NAMALWA (cell line): ENCODE measurements around the gene HOXB6.

Source experiments
- DNase-seq: peaks from one replicate; pipeline ENCODE4 v3.0.0-alpha.2; 2015; ENCODE audit warnings: low spot score

Gene HOXB6

DNA sequence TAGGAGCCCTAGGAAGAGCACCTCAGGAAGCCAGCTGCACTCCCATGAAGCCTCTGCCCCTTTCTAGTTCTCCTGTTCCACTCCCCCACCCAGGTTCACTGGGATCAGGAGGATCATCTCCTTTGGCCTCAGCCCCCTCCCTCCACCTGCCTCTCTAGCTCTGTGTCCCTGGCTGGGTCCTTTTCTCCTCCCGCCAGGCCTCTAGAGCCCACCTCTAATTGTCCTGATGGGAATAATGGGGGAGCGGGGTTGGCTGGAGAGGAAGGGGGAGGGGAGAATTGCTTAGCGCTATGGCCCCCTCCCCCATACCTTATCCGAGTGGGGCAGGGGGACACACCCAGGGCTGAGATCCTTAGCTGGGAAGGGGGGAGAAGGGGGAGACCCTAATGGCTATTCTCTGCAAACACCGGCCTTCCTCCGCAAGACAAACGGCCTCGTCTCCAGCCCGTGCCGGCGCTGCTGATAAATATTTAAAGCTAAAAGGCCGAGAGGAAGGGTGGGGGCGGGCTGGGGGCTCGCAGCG lies 5.0 kb upstream of the HOXB6 start:
- DNase-seq: no peak

DNA sequence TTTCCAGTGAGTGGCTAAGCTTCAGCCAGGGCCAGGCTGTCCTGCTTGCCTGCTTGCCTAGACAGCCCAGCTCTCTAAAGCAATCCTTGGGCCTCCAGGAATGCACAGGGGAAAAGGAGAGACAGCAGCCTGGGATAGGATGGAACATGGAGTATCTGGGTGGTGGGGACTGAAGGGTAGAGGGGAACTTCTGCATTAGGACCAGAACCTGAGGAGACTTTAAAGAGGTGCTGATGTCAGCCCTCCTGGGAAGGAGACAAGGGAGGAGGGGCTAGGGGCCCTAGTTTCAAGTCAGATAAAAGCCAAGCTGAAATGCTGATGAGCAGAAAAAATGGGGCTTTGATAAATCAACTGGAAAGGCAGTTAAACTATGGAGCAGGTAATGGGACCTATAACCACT lies 4.2 kb upstream of the HOXB6 start:
- DNase-seq: no peak

DNA sequence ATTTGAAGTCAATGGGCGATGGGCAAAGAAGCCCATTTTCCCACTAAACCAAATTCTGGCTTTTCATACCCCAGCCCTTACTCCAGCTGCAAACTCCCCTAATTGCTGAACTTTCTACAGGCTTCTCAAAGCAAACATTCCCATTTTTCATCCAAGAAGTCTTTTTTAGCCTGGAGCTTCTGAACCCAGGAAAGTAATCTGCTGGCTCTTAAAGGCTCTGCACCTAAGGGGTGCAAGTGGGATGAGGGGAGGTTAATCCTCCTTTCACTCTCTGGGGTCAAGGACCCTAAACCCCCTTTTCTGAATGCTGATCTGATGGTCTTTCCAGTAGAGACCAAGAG lies 3.7 kb upstream of the HOXB6 start:
- no peak for DNase-seq

DNA sequence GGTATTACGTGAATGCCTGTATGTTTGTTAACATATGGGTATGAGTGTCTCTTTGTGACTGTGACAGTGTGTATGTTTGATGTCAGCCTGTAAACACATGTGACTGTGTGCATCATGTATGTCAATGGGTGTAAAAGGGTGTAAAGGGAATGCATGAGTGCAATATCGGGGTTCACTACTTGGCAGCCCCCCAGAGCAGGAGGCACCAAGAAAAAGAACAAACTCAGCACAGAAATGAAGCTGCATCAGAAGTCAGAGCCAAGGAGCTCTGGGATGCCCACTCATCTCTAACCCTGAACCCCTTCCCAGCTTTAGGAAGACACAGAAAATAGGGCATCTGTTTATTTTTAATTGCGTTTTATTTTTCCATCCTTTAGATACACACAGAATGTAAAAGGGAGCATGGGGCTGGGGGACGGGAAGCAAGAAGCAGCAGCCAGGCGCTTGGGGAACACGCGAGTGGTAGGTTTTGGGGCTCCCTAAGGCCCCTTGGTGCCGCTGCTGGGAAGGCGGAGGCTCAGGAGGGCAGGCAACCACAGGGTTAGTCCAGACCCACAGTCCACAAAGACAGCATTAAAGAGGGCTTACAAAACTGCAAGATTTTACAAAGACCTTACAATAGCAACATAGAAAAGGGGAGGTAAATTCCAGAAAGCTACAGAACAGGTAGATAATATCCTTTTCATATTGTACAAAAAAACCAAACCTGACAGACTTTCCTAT lies 2.3 kb upstream of the HOXB6 start:
- DNase-seq: no peak

DNA sequence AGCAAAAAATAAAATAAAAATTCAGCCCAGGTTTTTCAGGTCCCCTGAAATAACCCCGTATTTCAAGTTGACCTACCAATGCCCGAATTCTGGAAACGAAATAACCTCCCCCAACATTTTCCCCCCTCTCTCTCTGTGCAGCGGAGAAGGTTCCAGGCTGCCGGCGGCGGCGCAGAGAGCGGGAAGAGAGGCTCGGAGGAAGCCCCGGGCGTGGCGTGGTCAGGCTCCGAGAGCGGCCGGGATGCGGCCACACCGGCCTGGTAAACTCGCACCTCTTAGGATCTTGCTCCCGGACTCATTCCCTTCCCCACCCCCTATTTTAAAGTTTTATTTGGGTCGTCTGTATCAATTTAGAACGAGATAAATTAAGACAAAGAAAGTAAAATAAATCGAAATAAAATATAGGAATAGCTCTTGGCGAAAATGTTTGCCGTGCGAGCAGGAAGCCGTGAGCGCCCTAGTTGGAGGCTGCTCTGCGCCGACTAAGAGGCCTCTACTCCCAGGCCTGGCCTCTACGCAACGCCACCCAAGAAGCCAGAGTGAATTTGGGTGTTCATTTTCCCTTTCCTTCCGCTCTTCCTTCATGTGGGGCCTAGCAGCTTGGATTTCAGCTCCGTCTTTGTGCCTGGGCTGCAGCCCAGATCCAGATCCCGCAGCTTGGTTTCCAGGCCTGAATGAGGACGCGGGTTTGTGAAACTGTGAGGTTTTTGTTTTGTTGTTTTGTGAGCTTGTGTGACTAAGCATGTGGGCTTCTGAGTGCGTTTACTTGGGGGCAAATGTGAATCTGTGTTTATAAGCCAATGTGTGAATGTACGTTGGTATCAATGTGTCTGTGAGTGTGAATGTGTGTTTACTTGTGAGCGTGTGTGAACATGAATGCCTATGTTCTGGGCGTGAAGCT lies 1.5 kb upstream of the HOXB6 start:
- DNase-seq: no peak

DNA sequence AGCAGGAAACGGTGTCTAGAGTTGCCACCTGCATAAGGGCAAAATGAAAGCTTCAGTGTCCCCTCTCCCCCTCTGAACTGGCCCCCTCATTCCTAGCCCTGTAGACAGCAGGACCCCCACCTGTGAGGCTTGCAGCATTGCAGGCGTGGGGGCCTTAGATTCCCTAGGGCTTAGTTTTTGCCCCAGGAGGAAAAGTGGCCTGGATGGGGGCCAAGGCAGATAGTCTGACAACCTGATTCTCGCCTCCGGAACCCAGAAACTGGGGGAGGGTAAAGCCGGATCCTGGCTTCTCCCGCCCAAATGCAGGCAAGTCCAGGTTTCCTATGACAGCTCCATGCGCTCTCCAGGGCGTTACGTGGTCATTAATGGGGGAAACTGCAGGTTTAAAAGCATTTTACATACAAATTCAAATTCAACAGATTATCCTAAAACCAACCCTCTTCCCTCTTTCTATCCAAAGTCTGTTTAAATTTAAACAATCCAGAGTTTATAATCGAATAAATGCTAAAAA lies 678 bp upstream of the HOXB6 start:
- no peak for DNase-seq

DNA sequence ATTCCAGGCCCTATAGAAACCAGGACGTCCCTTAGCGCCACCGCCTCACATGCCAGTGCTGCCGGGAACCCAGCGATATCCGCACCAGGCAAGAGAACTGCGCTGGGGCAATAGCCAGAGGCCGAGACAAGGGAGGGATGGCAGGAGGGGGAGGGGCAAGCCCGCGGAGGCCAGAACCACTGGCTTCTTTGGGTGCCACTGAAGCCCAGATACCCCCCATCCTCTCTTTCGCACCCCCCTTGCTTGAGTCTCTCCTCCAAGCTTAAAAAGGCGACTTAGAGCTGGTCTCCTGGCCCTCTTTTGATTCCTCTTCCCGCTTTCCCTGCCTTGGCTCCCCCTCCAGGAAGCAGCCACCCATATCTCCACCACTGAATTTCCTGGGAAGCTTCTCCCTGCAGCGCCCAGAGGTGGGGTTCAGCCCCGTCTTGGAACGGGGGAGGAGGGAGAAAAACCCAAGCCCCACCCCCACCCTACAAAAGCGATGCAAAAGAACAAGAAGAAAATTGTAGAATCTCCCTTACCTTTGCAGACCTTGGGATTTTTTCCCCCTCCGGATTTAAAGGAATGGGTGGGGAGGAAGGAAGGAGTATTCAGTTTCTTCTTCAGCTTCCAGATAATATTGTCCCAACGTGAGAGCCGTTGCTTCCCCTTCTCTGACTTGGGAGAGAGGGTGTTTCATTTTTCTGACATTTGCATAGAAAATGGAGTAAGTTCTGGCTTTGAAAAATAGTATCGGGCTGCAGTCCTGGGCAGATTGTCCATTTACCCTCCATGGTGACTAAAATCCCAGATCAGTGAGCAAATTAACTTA lies 622 bp downstream of the HOXB6 start:
- DNase-seq: no peak

DNA sequence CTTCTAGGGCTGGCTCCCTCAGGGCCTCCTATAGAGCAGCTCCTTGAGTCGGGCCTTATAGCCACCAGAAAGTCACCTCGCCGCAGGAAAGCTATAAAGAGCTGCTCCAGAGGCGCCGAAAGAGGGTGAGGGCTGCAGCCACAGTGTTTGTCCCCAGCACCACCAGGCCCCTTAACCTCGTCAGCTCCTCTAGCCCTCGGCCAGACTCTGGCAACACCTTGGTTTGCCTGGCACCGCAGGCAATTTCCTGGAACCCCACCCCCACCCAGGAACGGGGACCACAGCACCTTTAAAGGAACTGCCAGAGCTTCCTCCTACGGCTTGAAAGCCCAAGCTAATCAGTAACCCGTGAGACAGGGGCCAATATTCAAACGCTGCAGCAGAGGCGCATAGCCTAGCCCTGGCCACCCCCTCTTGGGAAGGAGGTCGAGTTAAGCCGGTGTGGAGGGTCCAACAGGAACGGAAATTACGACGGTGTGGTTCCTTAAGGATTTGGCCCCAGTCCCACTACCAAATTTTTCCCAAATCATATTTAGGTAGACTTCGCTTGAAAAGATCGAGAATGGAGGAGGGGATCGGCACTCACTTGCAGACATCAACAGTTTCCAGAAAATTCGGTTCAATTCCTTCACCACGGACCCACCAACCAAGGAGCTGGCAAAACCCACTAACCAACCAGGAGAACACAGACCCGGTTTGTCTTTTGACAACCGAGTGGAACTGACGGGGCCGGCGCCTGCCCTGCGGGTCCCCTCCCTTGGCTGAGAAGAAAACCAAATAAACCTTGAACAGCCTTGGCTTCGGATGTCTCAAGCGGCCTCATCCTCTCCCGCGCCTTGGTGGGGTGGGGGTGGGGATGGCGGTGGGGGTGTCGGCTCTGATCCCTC lies 3.0 kb downstream of the HOXB6 start:
- DNase-seq: no peak

DNA sequence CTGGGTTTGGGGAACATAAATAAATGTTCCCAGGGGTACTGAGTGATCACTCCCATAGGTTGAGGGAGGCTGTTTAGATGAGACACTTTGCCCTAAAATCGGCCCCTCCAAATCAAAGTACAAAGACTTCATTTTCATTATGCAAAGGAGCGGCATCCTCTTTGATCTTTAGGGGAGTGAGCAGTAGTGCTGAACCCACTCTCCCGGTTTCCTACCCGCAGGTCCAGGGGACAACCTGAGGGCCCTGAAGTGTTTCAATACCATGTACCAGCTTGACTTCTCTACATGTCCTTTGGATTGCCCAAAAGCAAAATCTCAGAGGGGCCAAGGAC lies 3.6 kb downstream of the HOXB6 start:
- no peak for DNase-seq

DNA sequence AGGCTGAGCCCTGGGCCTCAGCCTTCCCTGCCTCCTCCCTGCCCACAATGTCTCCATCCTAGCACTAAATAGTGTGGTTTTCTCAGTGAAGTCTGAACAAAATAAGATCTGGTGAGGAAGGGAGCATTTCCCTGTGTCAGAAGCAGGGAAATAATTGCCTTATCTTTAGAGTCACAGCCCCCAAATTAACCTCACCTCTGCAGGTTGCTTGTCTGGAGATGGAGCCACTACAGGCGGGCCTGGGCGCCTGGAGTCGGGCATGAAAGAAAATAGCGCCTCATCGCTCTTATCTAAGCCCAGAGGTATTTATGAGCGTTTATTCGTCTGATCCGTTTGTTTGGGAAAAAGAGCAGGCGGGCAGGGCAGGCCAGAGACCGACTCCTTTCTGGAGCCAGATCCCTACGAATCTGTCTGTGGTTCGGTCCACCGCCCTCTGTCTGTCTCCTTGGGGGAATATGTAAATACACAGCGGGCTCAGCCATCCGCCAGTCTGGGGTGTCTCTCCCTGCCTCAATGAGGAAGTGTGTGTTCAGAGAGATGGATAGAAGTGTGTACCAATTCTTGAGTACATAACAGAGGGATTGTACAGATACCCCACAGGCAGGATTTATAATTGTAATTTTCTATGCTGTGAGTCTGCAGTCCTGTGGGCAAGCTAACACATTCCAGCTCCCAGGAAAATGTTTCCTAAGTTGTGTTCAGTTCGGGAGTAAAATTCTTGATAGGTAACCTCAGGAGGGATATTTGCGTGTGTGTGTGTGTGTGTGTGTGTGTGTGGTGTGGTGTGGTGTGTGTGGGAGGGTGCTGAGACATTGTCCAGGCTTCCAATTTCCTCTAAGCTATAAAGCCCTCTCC lies 4.3 kb downstream of the HOXB6 start:
- DNase-seq: no peak

DNA sequence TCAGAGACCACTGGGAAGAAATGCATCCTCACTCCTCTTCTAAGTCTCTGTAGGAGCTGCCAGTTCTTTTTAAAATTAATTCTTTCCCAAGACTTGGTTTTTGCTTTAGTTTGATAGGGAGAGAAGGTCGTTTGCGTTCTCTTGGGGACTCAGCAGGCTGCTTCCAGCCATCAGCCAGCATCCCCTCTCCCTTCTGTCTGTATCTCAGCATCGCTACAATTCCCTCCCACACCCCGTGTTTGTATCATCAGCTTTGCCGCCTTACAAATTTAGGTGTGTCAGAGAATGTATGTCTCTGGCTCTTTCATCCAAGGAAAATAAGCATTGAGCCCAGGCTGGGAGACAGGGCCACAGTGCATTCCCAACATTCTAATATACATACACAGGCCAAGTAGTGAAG lies 5.4 kb downstream of the HOXB6 start:
- DNase-seq: no peak

DNA sequence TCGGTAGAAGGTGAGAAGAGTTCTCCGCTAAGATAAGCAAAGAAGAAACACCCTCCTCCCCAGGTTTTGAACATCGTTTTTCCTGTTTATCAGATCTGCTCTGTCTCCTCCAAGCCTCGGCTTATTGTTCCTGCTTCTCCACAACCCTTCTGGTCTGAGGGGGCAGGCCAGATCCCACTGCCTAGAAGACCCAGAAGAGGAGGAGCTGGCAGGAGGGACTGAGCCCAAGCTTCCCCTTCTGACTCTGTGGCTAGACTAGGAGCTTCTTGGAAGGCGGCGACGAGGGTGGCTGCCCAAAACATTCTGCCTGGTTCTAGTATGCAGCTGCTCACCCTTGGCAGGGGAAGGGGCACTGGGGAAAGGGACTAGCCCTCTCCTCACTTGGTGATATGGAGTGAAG lies 6.0 kb downstream of the HOXB6 start:
- DNase-seq: no peak

DNA sequence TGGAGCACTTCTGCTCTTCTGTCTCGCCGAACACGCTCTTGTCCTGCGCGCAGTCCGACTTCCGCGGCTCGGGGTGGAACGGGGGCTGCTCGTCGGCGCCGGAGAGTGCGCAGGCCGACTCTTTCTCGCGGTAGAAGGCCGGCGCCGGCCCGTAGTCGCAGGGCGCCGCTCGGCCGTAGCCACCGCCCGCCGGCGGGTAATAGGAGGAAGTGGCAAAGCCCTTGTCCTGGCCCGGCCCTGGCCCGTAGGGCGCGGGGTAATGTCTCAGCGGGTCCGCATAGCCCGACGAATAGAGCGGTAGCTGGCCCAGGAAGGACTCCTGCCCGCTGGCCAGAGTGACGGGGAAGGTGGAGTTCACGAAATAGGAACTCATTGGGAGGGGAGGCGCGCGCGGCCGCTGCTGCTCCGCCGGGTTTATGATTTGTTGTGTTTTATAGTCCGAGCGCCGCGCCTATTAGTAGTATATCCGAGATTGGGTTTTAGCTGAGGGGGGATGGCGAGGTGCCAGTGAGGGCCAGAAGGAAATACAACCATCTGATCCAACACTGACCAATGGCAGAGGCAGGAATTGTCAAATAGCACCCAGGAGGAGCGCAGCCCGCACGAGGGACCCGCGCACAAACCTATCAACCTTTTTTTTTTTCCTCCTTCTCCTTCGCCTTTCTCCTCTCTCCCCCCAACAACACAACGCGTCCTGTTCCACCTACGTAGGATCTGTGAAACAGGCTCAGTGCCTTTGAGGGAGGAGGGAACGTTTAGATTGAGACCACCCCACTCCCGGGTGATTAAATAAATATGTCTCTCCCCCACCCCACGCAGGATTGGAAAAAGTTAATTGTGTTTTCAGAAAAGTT lies 6.8 kb downstream of the HOXB6 start:
- no peak for DNase-seq

DNA sequence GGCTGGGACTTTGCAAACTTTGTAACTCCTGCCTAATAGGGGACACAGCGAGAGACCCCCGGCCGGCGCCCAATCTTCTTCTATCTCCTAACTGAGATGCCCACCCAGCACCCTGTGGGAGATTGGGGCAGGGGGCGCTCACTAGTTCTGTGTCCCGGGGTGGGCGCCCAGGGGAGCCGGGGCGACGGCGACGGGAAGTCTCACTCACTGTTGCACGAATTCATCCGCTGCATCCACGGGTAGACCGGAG lies 7.3 kb downstream of the HOXB6 start:
- no peak for DNase-seq

DNA sequence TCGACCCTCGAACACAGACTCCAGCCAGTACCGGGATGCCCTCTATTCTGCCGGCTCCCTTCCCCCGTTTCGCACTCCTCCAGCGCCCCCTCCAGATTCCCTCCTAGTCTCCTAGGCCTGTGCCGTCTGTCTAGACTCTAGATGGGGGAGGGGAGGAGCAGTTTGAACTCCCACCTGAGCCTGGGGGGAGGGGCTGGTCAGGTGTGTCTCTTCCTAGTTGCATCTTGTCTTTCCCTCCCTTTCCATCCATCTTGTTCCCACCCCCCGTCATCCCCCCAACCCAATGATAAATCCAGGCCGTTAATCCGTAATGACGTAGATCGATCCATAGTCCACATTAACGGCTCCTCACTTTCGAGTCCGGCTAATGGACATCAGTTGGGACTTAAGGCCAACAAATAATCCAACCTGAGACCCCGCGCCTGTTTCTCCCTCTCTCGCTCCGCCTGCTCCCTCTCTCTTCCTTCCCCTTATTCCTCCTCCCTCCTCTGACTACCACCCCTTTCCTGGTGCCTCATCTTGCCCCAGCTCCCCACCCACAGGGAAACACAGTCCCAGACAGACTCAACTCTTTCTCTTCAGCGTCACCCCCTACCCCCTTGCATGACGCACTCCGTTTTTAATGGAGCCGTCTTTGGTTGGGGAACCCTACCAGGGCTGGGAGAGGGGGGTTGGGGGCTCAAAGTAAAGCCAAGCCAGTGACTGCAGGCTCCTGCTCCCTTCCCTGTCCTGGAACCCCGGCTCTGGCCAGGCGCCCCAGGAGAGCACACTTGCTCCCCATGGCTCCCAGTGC lies 7.9 kb downstream of the HOXB6 start:
- no peak for DNase-seq

DNA sequence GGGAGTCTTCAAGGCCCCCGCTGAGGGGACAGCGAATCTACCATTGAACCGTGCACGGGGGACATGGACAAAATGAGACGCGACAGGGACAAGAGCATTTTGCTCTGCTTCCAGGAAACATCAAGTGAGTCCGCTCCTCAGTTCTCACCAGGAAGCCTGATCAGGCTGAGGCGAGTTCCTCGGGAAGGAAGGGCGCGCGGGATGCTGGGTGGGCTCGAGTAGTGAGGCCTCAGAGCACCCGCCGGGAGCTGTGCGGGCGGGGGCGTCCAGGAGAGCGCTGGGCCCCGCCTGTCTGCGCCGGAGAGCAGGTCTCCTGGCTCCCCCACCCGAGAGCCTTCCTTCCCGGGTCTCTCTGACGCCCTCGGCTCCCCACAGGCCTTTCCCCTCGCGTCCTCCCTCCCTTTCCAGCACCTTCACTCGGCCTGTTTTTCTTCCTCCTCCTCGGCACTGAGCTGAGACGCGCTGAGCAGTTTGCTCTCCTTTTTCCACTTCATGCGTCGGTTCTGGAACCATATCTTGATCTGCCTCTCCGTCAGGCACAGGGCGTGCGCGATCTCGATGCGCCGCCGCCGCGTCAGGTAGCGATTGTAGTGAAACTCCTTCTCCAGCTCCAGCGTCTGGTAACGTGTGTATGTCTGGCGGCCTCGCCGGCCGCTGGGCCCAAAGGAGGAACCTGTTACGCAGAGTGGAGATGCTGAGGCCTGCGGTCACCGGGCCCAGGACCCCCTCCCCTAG lies 8.6 kb downstream of the HOXB6 start:
- no peak for DNase-seq

DNA sequence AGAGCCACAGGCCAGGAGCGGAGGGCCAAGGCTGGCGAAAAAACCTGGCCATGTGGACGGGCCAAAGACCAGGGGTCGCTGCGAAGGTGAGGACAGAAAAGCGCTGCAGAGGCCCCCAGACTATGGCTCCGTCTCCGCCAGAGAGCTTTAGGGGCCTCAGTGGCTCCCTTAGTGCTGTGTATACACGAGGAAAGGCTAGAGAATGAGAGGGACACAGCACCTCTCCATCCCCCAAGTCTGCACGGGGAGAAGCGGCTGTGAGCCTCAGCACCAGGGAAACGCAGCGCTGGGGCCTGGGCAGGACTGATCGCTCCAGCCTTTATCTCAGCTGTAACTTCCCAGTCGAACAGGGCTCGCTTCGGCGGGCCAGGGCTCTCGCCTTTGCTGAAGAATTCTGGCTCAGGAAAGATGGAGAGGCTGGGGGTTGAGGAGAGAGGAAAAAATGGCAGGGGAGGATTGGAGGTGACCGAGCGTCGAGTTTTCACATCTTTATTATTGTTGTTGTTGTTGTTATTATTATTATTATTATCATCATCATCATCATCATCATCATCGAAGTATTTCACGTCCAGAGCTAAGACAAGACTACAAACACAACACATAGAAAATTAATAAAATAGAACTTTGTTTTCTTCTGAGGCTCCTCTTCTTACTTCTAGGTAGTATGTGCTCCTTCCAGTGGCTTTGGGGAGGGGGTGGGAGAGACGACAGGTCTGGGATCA lies 9.3 kb downstream of the HOXB6 start:
- DNase-seq: no peak
